Transverse colon (tissue), 4 donors: ENCODE measurements around the gene KAZN.

Experiments used
- EP300 ChIP-seq: sonication (generic); formaldehyde crosslinking; IDR thresholded peaks from one replicate; pipeline ENCODE4 v1.6.1; 2017; ENCODE audit warnings: antibody characterized with exemption, low read depth
- POLR2A ChIP-seq: fragments of 450-650 bp; IDR thresholded peaks from one replicate; pipeline ENCODE4 v1.6.1; 2016; ENCODE audit warnings: antibody characterized with exemption, mild to moderate bottlenecking, moderate library complexity
- POLR2AphosphoS5 ChIP-seq, 3 donors: sonication (generic); formaldehyde crosslinking; IDR thresholded peaks; one replicate each; pipeline ENCODE4 v1.6.1; 2016; ENCODE audit warnings: antibody characterized with exemption in 3 of 3
- TF ChIP-seq, protein P1 (sequence below), 5 experiments: fragments of 200-600 bp in 3 of 5; fragments of 450-650 bp in 2 of 5; sonication (generic) in 3 of 5; IDR thresholded peaks; 1 replicate in 2 of 5; 2 replicates in 3 of 5; pipeline ENCODE4 v1.5.1; 2016 to 2017; ENCODE audit warnings: antibody characterized with exemption in 5 of 5, inconsistent platforms in 3 of 5, mild to moderate bottlenecking in 2 of 5, moderate library complexity in 1 of 5

DNA sequence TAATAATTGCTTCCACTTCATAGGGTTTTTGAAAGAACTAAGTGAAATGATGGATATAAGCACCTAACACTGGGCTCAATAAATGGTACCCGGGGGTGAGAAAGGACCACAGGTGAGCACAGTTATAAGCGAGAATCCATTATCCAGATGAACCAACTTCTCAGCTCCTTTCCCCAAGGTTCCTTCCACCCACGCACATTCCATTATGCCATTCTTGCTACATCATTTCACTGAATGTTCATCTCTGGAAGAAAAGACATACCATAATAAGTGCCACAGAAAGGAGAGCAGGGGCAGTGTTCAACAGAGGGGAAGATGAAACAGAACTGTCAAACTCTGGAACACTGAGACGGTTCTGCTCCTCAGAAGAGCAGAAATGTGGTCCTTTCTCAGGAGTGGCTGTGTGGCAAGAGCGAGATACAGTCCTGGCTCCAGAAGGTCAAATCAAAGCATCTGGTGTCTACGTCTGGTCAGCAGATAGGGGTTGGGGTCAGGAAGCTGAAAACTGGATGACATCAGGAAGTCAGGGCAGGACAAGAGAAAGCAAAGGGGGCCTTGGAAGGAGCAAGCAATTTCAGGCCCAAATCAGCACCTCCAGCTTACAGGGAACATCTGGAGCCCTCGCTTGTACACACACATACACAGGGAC is 299.6 kb downstream of the KAZN start:
- TF ChIP-seq POLR2AphosphoS5 (IDR thresholded peaks at IDR 0.05) (no peak), POLR2A (no peak), EP300 (no peak)
- TF ChIP-seq, protein P1, sequence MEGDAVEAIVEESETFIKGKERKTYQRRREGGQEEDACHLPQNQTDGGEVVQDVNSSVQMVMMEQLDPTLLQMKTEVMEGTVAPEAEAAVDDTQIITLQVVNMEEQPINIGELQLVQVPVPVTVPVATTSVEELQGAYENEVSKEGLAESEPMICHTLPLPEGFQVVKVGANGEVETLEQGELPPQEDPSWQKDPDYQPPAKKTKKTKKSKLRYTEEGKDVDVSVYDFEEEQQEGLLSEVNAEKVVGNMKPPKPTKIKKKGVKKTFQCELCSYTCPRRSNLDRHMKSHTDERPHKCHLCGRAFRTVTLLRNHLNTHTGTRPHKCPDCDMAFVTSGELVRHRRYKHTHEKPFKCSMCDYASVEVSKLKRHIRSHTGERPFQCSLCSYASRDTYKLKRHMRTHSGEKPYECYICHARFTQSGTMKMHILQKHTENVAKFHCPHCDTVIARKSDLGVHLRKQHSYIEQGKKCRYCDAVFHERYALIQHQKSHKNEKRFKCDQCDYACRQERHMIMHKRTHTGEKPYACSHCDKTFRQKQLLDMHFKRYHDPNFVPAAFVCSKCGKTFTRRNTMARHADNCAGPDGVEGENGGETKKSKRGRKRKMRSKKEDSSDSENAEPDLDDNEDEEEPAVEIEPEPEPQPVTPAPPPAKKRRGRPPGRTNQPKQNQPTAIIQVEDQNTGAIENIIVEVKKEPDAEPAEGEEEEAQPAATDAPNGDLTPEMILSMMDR (IDR thresholded peaks at IDR 0.05), result no peak
